Activated CD8-positive, alpha-beta T cell treated with anti-CD3 and anti-CD28 coated beads for 36 hours (primary cell): ENCODE data around the gene AP1S1. TPM values are rescaled to one million over a fixed set of nuclear protein-coding genes. Genes with fewer than 3 reads are reported as not detected.
"Not testable (repeated sequence)": the region's sequence is repeated elsewhere in the genome, so short reads cannot be mapped to it uniquely, and the experiment has no call there.

Source experiments
- ATAC-seq: fragments of 200-7000 bp; cut with Tn5 transposase; one replicate; pipeline ENCODE4 v1.10.0; 2021; ENCODE audit warnings: mild to moderate bottlenecking, moderate library complexity
- CTCF ChIA-PET: fragments of 350-600 bp; sonication (Branson Sonifier 250); formaldehyde crosslinking; loops from one replicate; lab custom pipeline; 2021; ENCODE audit warnings: antibody characterized with exemption; lab: Charles Lee
- POLR2A ChIA-PET: fragments of 350-600 bp; sonication (Branson Sonifier 250); formaldehyde crosslinking; loops from one replicate; lab custom pipeline; 2021; ENCODE audit warnings: antibody characterized with exemption; lab: Charles Lee
- DNase-seq: peaks from one replicate; pipeline ENCODE4 v3.0.0-alpha.2; 2020
- H3K27ac Mint-ChIP-seq: one replicate; pipeline ENCODE4 v1.8.0; 2021; ENCODE audit warnings: mild to moderate bottlenecking, mixed read lengths
- H3K27me3 Mint-ChIP-seq: one replicate; pipeline ENCODE4 v1.8.0; 2021; ENCODE audit warnings: mixed read lengths
- H3K36me3 Mint-ChIP-seq: one replicate; pipeline ENCODE4 v1.8.0; 2021; ENCODE audit warnings: low read depth, mixed read lengths
- H3K4me1 Mint-ChIP-seq: one replicate; pipeline ENCODE4 v1.8.0; 2021; ENCODE audit warnings: low read depth, mixed read lengths
- H3K4me3 Mint-ChIP-seq: one replicate; pipeline ENCODE4 v1.8.0; 2021; ENCODE audit warnings: mild to moderate bottlenecking, moderate library complexity, mixed read lengths
- H3K9me3 Mint-ChIP-seq: one replicate; pipeline ENCODE4 v1.8.0; 2021; ENCODE audit warnings: mixed read lengths
- CTCF ChIP-seq: fragments of 200-600 bp; IDR thresholded peaks from one replicate; pipeline ENCODE4 v1.8.0; 2022; ENCODE audit warnings: antibody characterized with exemption, mild to moderate bottlenecking
- intact Hi-C: fragments of 100-400 bp; cut with micrococcal nuclease; formaldehyde crosslinking; loops from one replicate; pipeline ENCODE4 v1.10.0; 2022
- total RNA-seq, 2 experiments: library from RNA; stranded (reverse); gene quantifications; one replicate each; pipeline ENCODE4 v1.2.3, GENCODE V29; 2021

The AP1S1 gene
- total RNA-seq, 2 experiments from 2014 or later: 35.6 to 39.5 TPM

GRCh38 chr7:101119876-101120275 lies 34.4 kb upstream of the AP1S1 start:
- TF ChIP-seq CTCF: no peak
- peaks cover 20% of the 10 kb centered on the region for H3K4me1 Mint-ChIP-seq
- ATAC-seq (no peak), DNase-seq (peak; percentile 34)
- H3K27me3 Mint-ChIP-seq: peaks cover 37% of the 10 kb centered on the region
- H3K36me3 Mint-ChIP-seq: no peaks in the 10 kb centered on the region
- intact Hi-C loops: no loop called here
- no peak overlapping the region for H3K4me3 Mint-ChIP-seq
- POLR2A ChIA-PET: interaction anchor here (0.6 to 0.9 kb wide), 2 partner anchors 17 to 170 kb away, joined by 3 read pairs; no protein-coding TSS in a partner anchor
- CTCF ChIA-PET: no interaction called here
- no peaks in the 10 kb centered on the region for H3K9me3 Mint-ChIP-seq
- no peak overlapping the region for H3K27ac Mint-ChIP-seq

- H3K4me1 Mint-ChIP-seq: peaks cover 23% of the 10 kb centered on the region
- peaks cover 40% of the 10 kb centered on the region for H3K27me3 Mint-ChIP-seq
- H3K36me3 Mint-ChIP-seq: no peaks in the 10 kb centered on the region
- DNase-seq (no peak), ATAC-seq (no peak)
- H3K27ac Mint-ChIP-seq: no peak overlapping the region
- no peaks in the 10 kb centered on the region for H3K9me3 Mint-ChIP-seq
- ChIA-PET CTCF (interaction anchor here (1.0 kb wide), 1 partner anchor 43 kb away, joined by 3 read pairs; no protein-coding TSS in a partner anchor), POLR2A (interaction anchor here (0.9 kb wide), 1 partner anchor 16 kb away, joined by 3 read pairs; no protein-coding TSS in a partner anchor)
- H3K4me3 Mint-ChIP-seq: no peak overlapping the region
- TF ChIP-seq CTCF: no peak
- intact Hi-C loops: no loop called here
These were observed 34.0 kb upstream of the AP1S1 start for GRCh38 chr7:101120315-101120714.

- intact Hi-C loops, H3K4me3 Mint-ChIP-seq, ATAC-seq, H3K27ac Mint-ChIP-seq, H3K9me3 Mint-ChIP-seq, H3K36me3 Mint-ChIP-seq, CTCF ChIA-PET, DNase-seq, POLR2A ChIA-PET: not testable (repeated sequence)
- peaks cover 47% of the 10 kb centered on the region for H3K27me3 Mint-ChIP-seq
- H3K4me1 Mint-ChIP-seq: peaks cover 34% of the 10 kb centered on the region
These were observed 32.7 kb upstream of the AP1S1 start for GRCh38 chr7:101121631-101121990.

- DNase-seq (no peak), ATAC-seq (no peak)
- peak overlapping the region; percentile 43 for H3K4me3 Mint-ChIP-seq
- TF ChIP-seq CTCF: no peak
- intact Hi-C loops: no loop called here
- POLR2A ChIA-PET: no interaction called here
- CTCF ChIA-PET: interaction anchor here (0.6 to 1.7 kb wide), 5 partner anchors 12 to 235 kb away, joined by 3 to 6 read pairs (median 6); no protein-coding TSS in a partner anchor
- H3K27me3 Mint-ChIP-seq: peaks cover 54% of the 10 kb centered on the region
- H3K36me3 Mint-ChIP-seq: no peaks in the 10 kb centered on the region
- H3K9me3 Mint-ChIP-seq: no peaks in the 10 kb centered on the region
- peak overlapping the region; percentile 61 for H3K27ac Mint-ChIP-seq
- H3K4me1 Mint-ChIP-seq: peaks cover 40% of the 10 kb centered on the region
These were observed 32.0 kb upstream of the AP1S1 start for GRCh38 chr7:101121991-101122932.

- no peak overlapping the region for H3K4me3 Mint-ChIP-seq
These were observed 31.2 kb upstream of the AP1S1 start for GRCh38 chr7:101122933-101123702.

More at GRCh38 chr7:101122933-101123702, 31.2 kb upstream of the AP1S1 start:
- peaks cover 42% of the 10 kb centered on the region for H3K4me1 Mint-ChIP-seq
- no peaks in the 10 kb centered on the region for H3K36me3 Mint-ChIP-seq
- POLR2A ChIA-PET: no interaction called here
- no peaks in the 10 kb centered on the region for H3K9me3 Mint-ChIP-seq
- CTCF ChIA-PET: interaction anchor here (0.6 to 1.7 kb wide), 6 partner anchors 11 to 236 kb away, joined by 3 to 6 read pairs (median 5); no protein-coding TSS in a partner anchor
- H3K27me3 Mint-ChIP-seq: peaks cover 61% of the 10 kb centered on the region
- no peak for ATAC-seq
- DNase-seq: no peak
- TF ChIP-seq CTCF: no peak
- no peak overlapping the region for H3K27ac Mint-ChIP-seq
- intact Hi-C loops: no loop called here
